HG03025 (cell line): ENCODE measurements around the gene PSEN2.
"Not testable (repeated sequence)": the region's sequence is repeated elsewhere in the genome, so short reads cannot be mapped to it uniquely, and the experiment has no call there.

ENCODE experiments used
- ATAC-seq: cut with Tn5 transposase; IDR thresholded peaks from one replicate; pipeline ENCODE4 v1.9.1; 2021; ENCODE audit warnings: mild to moderate bottlenecking, moderate library complexity; ENCODE audit not compliant: unreplicated experiment, low FRiP score

The PSEN2 gene

DNA sequence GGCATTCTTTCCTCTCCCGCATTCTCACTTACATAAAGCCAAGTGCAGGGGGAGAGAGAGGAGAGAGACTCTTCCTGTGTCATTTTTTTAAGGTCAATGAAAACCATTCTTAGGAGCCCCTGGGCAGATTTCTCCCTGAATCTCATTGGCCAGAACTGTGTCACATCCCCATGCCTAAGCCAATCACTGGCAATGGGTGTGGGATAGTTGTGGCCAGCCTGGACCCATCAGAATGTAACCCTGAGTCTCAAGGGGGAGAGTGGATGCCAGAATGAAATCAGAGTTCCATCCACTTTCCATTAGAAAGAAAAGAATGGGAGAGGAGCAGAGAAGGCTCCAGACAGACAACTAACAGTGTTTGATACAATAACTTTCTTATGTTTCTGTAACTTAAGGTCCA is 38.5 kb downstream of the PSEN2 start:
- ATAC-seq = no peak

DNA sequence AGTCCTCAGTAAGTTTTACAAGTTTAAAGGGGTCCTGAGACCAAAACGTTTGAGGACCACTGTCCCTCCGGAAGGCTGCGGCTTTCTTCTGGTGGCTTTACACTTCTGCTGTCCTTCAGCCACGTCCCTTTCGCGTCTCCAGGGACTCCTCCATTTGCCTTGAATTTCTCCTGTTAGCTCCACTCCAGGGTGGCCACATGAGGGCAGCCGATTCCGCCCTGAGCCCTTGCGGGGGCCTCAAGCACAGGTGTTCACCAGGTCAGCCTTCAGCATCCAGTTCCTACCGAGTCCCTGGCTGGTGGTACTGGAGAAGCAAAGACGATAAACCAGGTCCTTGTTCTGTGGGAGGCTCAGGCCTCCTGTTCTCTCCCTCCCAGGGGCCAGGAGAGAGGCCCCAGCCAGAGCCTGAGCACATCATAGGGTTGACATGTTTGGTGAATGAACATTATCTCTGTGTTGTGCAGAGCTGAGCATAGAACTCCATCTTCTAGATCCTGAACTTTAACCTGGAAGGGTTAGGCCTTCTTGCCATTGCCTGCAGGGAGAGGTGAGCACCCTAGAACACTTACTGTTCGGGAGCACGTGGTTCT is 42.3 kb downstream of the PSEN2 start:
- ATAC-seq = no peak

DNA sequence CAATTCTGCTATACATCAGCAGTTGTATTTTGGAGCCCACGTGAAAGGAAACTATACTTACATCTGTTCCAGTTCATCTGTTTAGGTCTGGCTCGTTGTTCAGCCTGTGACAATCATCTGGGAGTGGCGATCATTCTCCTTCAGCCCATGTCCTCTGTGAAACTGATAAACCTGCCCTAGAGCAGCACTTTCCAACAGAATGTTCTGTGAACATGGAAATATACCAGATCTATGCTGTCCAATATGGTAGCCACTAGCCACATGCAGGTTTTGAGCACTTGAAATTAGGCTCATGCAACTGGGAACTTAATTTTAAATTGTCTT is 45.2 kb downstream of the PSEN2 start:
- peak; percentile 26 for ATAC-seq

DNA sequence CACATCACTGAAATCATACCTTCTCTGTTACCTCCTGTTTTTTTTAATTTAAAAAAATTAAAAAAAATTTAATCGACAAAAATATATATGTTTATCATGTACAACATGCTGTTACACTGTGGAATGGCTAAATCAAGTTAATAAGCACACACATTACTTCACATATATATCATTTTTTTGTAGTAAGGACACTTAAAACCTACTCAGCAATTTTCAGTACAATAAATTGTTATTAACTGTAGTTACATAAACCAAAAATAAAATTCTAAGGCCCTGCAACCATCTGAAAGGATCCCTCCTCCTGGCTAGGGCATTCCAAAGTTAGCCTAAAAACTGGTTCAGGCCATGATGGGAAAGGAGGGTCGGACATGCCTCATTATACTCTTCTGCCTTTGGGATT is 46.1 kb downstream of the PSEN2 start:
- no peak for ATAC-seq

DNA sequence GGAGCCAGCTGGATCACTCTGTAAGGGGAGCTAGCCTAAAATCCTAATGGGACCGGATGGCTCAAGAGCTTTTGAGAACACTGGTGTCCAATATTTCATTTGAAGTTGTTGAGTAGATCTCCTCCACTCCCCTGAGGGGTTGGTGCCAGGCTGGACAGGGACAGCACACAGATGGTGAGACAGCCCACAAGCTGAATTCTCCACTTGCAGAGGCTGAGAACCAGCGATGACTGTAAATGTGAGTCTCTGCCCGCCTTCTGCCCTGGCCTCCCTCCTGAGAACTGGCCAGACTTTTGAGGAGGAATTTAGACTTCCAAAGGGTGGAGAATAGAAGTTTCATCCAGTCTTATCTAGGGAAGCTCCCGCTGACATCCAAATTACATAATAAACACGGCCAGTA is 49.2 kb downstream of the PSEN2 start:
- ATAC-seq = no peak

DNA sequence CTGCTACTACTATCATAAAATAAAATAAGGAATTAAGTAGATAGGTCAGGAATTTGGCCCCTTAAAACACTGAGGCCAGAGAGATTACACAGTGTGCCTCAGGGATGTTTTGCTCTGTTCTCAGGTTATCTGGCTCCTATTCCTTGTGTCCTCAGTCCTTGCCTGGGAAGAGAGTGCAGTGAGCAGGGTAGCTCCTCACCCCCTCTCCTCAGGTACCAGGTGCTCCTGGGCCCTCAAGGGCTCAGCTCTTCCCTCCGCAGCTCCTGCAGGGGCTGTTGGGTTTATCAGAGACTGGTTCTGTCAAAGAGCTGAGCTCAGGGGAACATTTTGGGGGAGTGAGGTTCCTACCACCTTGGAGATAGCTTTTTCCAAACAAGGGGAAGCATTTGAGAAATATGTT is 49.6 kb downstream of the PSEN2 start:
- ATAC-seq = no peak

DNA sequence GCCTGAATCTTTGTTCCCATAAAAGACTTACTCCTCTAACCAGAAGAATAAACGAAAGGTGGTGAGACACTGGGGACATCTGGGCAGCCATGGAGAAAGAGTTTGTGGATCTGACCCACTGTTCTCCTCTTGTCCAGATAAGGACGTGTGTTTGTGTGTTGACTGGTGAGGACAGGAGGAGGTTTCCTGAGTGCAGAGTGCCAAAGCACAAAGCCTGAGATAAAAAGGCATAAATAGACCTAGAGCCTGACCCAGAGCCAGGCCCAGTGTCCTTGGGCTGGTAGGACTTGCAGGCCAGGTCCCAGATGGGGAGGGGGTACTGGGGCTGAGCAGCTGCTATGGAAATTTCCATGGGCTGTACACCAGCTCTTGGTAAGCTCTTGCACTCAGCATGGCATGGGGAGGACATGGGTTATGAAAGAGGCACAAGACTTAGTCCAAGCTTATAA is 50.1 kb downstream of the PSEN2 start:
- no peak for ATAC-seq

DNA sequence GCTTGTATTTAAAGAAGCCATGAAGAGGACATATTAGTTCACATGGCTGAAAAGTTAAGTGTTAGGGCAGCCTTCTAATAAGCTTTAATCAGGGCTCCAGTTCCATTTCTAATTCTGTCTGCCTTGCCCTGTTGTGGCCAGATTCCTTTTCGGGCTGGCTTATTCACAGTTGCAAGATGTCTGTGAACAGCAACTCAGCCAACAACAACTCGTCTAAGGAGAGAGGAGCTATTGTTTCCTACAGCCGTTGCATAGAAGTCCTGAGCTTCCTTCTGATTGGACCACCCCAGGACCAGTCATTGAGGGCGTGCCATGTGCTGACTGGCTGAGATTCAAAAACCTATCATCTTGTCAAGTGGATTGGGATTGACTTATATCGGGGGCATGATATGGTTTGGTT is 51.1 kb downstream of the PSEN2 start:
- ATAC-seq = no peak

DNA sequence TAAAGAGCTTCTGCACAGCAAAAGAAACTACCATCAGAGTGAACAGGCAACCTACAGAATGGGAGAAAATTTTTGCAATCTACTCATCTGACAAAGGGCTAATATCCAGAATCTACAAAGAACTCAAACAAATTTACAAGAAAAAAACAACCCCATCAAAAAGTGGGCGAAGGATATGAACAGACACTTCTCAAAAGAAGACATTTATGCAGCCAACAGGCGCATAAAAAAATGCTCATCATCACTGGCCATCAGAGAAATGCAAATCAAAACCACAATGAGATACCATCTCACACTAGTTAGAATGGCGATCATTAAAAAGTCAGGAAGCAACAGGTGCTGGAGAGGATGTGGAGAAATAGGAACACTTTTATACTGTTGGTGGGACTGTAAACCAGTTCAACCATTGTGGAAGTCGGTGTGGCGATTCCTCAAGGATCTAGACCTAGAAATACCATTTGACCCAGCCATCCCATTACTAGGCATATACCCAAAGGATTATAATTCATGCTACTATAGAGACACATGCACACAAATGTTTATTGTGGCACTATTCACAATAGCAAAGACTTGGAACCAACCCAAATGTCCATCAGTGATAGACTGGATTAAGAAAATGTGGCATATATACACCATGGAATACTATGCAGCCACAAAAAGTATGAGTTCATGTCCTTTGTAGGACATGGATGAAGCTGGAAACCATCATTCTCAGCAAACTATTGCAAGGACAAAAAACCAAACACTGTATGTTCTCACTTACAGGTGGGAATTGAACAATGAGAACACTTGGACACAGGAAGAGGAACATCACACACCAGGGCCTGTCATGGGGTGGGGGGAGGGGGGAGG is 59.1 kb downstream of the PSEN2 start:
- ATAC-seq = not testable (repeated sequence)

DNA sequence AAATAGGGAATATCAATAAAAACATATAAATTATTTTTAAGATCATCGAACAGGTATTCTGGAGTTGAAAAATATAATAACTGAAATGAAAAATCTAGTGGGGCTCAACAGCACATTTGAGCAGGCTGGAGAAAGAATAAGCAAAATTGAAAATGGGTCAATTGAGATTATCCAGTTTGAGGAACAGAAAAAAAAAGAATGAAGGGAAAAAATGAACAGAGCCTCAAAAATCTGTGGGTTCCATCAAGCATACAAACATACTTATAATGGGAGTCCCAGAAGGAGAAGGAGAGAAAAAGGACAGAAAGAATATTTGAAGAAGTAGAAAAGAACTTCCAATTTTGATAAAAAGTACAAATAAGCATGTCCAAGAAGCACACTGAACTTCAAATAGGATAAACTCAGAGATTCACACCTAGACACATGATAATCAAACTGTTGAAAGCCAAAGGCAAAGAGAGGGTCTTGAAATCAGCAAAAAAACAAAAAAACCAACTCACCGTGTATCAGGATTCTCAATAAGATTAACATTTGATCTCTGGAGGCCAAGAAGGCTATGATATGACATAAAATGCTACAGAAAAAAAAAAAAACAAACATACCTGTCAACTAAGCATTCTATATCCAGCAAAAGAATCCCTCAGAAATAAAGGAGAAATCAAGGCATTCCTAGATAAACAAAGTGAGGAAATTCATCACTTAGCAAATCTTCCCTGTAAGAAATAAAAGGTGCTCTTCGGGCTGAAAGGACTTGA is 64.2 kb downstream of the PSEN2 start:
- ATAC-seq = no peak

DNA sequence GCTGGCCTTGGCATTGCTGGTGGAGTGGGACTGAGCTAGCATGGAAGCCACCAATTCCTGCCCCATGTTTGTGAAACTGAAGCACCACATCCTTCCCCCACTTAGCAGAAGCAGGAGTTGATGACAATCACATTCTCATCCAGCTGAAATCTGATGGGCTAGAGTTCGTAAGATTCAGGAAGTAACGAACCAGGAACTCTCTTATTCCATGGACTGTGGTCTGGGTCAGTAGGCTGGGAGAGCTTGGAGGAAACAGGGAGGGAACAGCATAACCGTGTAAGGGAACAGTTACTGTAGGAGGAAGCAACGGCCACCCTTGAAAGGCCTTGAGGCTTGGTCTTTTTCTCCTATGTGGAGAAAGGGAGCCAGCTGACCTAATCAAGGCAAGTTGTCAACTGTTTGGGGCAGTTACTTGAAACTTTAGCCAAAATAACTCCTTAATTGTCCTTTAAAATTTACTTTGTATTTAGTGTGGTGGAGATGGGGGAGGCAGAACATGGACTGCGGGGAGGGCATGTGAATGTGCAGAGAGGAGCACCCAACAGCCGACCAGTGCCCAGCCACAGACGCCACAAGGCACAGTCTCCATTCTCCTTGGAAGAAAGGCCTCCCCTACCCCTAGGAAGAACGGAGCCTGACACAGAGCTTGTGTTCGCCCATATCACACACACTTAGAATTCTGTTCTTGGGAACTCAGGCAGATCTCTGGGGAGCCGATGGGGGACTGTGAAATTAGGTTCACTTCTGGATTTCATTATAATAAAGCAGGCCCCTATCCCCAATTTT is 67.7 kb downstream of the PSEN2 start:
- no peak for ATAC-seq

DNA sequence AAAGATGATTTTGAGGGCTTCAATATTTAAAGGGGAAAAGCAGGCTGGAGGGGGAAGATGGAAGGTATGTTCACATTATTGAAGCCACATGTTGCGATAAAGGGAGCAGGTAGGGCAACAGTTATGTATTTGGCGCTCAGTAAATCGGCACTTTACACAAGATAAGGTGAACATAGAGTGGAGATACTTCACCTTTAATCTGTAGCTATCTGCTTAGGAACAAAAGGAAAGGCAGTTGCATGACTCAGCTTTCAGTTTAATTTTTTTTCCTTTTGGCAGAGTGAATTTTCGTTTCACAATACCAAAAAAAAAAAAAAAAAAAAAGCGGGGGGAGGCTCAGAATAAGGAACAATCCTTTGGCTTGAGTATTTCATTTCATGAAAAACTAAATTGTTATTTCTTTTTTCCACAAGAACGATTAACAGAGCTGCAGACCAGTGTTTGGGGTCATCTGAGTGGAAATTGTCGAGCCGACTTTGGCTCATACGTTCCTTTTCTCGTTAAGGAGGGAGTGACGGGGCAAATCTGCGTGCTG is 68.6 kb downstream of the PSEN2 start:
- no peak for ATAC-seq

DNA sequence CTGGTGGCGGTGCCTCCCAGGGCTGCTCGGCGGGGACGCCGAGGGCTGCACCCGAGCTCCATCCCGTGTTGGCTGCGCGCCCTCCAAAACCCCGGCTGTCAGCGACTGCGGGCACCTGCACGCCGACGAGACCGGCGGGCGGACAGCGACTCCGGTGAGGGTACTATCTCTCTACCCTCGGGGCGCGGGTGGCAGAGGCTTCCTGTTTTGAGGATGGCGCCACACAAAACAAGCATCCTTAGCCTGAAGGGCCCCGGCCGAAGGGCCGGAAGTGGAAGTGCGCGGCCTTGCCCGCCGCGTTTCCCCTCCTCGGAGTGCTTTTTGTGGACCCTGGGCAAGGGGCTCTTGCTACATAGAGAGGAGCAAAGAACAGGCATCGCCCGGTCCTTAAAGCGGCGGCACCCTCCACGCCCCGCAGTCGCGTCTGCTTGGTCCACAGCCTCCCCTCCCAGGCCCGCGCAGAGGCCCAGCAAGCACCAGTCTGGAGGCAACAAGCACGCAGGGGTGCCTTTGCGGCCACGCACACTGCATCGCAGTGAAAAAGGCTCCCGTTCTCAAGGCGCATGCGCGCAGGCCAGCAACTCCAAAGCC is 69.1 kb downstream of the PSEN2 start:
- ATAC-seq = peak; percentile 33

DNA sequence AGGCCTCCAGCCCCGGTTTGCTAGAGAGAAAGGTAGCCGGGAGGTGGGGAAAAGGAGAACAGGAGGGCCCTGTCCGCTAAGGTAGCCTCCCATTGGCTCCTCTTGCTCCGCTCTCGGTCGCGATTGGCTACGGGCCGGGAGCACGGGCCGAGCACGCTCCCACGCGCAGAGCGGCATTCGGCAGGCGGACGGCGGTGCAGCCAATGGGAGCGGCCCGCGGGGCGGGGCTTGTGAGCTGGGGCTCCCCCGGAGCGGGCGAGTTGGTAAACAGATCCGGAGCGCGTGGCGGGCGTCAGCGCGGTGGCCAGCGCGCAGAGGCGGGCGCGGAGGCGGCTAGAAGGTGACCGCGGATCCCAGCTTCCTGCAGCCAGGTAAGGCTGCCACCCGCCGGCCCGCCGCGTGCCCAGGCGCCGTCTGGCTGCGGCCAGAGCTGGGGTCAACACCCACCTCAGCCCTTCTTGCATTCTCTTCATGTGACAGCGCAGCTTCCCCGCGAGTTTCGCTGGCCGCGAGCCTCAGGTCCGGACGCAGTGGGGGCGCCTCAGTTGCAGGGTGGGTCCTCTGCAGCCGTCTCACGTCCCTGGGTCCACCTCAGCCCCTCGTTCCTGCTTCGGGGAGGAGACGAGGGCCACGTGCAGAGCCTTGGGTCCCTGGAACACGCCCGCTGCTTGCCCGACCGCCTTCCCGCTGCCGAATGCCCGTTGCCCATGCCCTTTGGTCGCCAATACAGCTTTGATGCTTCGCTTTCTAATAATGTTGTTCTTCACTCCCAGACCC is 69.8 kb downstream of the PSEN2 start, which contains the start of gene COQ8A:
TSS of gene COQ8A (plus strand) at position 266 of the 777 bp plus-strand sequence. CDS start 21,092 bp downstream, outside the sequence.
- ATAC-seq = peak; percentile 96

DNA sequence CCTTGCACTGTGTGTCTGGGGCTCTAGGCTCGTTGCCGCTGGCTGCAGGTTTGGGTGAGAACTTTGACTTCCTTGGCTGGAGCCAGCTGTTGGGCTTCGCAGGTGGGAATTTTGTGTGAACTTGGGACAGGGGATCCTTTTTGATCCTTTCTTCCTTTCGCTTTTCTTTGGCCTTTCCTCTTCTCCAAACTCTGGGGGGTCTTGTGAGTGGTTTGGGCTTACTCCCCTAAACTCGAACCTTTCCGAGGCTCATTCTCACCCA is 70.3 kb downstream of the PSEN2 start:
- no peak for ATAC-seq

DNA sequence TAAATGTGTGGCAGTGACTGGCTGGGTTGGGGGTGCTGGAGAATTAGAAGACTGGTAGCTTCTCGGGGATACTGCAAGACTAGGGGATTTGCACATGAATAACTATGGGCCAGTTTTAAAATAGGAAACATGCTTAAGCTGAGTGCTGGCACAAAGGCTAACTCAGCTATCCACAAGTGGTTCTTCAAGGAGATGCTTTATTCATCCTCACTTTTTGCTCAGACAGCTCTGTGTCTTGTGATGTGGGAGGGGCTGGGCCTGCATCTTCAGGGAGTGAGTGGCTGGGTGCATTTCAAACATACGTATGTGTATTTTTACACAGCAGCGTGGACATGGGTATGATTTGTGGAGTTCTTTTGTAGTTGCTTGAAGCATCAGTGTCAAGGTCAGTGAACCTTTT is 72.0 kb downstream of the PSEN2 start:
- ATAC-seq = no peak

DNA sequence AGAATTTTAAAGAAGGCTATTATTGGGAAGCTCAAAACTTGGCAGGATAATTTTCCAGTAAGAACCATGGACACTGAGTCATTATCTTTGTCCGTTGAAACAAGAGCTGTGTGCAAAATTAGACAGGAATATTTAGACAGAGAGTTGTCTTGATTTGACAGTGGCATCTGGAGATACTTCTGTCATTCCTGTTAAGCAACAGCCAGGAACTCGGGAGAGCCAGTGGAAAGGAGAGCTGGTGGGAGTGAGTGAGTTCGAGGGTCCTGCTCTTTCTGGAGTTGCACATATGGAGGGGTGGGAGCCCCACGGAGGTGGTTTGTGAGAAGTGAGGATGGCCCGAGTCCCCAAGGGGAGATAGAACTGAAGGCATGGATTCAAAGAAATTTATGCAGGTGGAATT is 72.7 kb downstream of the PSEN2 start:
- ATAC-seq = no peak

DNA sequence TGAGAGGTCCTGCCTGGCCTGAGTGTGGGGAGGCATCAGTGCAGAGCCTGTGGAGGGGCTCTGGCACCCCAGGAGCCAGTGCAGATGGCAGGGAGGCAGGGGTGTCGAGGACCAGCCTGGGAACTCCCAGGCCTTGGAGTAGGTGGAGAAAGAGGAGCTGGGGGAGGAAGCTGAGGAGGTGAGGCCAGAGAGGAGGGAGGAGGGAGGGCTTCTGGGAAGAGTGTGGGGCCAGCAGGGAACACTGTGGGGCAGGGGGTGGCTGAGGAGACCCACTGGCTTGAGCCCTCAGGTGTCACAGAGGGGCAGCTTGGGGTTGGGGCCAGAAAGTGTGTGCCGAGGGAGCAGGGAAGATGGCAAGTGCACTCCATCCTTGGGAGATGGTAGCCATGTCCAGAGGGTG is 73.5 kb downstream of the PSEN2 start:
- no peak for ATAC-seq

DNA sequence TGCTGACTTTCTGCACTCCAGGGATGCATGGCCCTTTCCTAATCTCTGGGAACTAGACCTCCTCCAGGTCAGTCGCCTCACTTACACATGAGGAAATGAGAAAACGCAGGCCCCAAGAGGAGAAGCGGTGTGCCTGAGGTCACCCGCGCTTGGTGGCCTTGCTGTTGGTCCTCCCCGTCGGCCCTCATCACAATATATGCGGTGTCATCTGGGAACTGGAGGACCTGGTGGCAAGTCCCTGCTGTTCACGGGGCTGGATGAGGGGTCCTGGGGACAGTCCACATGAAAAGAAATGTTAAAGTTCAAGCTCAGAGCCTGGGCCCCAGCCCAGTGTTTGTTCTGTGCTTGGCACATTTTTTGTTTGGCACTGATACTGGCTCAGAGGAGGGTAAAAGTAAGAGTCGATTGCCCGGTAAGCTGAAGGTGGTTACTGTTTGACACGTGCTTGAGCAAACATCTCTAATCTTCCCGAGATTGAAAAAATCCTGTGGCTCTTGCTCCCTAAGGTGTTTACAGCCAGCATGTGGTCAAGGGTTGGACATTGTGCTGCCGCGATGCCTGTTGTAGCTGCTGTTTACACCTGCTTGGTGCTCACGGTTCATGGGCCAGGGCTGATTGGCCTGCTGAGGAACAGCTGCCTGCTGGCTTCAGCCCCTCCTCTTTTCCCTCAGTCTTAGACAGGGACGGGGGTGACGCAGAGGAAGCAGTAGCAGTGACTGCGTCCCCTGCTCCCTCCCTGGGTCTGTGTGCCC is 74.9 kb downstream of the PSEN2 start:
- ATAC-seq = no peak
